ENCODE data around the gene DPP3. TPM values are rescaled to one million over a fixed set of nuclear protein-coding genes. Genes with fewer than 3 reads are reported as not detected.

DPP3 gene
- polyA plus RNA-seq, 1 of the 3 experiments (the other 2 are of a cell fraction), result 70.6 TPM

DNA sequence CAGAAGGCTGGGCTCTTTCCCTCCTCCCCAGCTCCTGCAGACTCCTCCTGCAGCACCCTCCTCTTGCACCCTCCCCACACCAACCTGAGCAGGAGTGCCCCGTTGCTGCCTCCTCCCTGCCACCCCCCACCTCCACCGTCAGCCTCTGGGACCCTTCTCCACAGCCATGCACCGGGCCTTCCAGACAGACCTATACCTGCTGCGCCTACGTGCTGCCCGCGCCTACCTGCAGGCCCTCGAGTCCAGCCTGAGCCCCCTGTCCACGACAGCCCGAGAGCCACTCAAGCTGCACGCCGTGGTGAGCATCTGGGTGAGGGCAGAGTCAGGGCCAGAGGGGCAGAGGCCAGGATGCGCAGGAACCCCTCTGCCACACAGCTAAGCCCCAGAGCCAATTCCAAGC is 49.4 kb downstream of the DPP3 start:
- 82% methylated on average over 9 of the region's 13 CpGs for WGBS (ENCODE audit: low lambda C conversion rate)
- Histone ChIP-seq H3K79me2 (ENCODE audit: insufficient read depth) (no peaks in the 10 kb centered on the region), H3K4me1 (ENCODE audit: control insufficient read depth in 1 of 2, insufficient read depth in 2 of 2, low read depth in 1 of 2, low read length in 1 of 2) (no peaks in the 10 kb centered on the region), H3K36me3 (replicated peaks in 1 of 2; ENCODE audit: control insufficient read depth in 1 of 2, insufficient read depth in 2 of 2, low read length in 1 of 2) (no peaks in the 10 kb centered on the region), H3F3A (replicated peaks; ENCODE audit: insufficient read depth) (peaks cover 4% of the 10 kb centered on the region), H3K27ac (ENCODE audit: low read depth in 2 of 2, low read length in 1 of 2) (no peak overlapping the region), H3K27me3 (ENCODE audit: insufficient read depth) (no peaks in the 10 kb centered on the region), H4K20me1 (ENCODE audit: insufficient read depth) (no peaks in the 10 kb centered on the region), H3K9ac (no peak overlapping the region), H3K9me2 (no peaks in the 10 kb centered on the region), H3K4me3 (ENCODE audit: low read depth in 2 of 2, low read length in 1 of 2) (no peak overlapping the region), H3K4me2 (no peak overlapping the region), H2AFZ (ENCODE audit: low read depth) (no peak overlapping the region), H3K9me3 (no peaks in the 10 kb centered on the region)
- POLR2A ChIA-PET, result interaction anchor here (0.7 to 1.6 kb wide), 2 partner anchors 10 to 32 kb away, joined by 3 read pairs; no protein-coding TSS in a partner anchor
- TF ChIP-seq TEAD4 (IDR thresholded peaks at IDR 0.05; ENCODE audit: borderline replicate concordance, insufficient read depth), result no peak
- no peak for TF ChIP-seq ELF1 (IDR thresholded peaks at IDR 0.05)
- TF ChIP-seq SMC3 (IDR thresholded peaks at IDR 0.05; ENCODE audit: low read depth, low read length), result no peak
- no peak for TF ChIP-seq EP300 (IDR thresholded peaks at IDR 0.05; ENCODE audit: borderline replicate concordance in 1 of 2, low read depth in 1 of 2, low read length in 1 of 2)
- TF ChIP-seq YY1 (IDR thresholded peaks at IDR 0.05; ENCODE audit: low read depth), result no peak
- TF ChIP-seq FOSL2 (IDR thresholded peaks at IDR 0.05; ENCODE audit: borderline replicate concordance, low read depth), result no peak
- TF ChIP-seq GATA2 (CRISPR knock-in tag; IDR thresholded peaks at IDR 0.05), result no peak
- no peak for TF ChIP-seq JUND (IDR thresholded peaks at IDR 0.05)
- no peak for TF ChIP-seq NFIC (IDR thresholded peaks at IDR 0.05; ENCODE audit: borderline replicate concordance)
- no peak for TF ChIP-seq POLR2AphosphoS5 (IDR thresholded peaks at IDR 0.05; ENCODE audit: low read depth, low read length)
- no peak for TF ChIP-seq FOXM1 (IDR thresholded peaks at IDR 0.05; ENCODE audit: low read depth)
- TF ChIP-seq, protein P1, sequence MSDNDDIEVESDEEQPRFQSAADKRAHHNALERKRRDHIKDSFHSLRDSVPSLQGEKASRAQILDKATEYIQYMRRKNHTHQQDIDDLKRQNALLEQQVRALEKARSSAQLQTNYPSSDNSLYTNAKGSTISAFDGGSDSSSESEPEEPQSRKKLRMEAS (IDR thresholded peaks at IDR 0.05; ENCODE audit: low read depth), result no peak
- CTCF ChIA-PET, result interaction anchor here (0.6 kb wide), 1 partner anchor 1111 kb away, joined by 3 read pairs; no protein-coding TSS in a partner anchor
- DNase-seq, result no peak

DNA sequence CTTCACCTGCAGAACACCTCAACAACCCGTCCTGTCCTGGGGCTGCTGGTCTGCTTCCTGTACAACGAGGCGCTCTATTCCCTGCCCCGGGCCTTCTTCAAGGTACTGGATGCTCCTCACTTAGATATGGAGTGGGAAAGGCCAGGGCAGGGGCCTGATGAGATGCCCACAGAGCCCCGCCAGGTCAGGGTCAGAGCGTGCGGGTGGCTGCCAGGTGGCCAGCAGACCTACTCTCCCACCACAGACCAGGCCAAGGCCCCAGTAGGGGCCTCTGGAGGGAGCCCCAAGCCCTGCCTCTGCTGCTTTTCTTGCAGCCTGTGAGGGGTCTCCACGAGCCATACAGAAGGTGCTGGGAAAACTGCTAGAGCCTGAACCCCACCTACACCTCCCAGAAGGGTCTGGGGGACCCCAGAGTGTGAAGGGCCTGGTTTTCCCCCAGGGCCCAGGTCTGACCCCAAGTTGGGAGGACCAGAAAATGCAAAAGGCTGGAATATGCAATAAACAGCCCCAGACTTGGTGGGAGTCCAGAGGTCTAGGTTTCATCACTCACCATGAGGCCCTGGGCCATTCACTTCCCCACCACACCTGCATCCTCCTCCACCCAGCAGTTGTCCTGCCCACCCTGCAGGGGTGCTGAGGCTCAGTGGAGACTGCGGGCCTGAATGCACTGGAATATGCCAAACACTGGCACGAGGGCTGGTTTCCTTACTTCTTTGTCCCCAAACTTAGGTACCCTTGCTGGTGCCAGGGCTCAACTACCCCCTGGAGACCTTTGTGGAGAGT is 50.9 kb downstream of the DPP3 start:
- POLR2A ChIA-PET, result no interaction called here
- Histone ChIP-seq H3K4me3 (ENCODE audit: low read depth in 2 of 2, low read length in 1 of 2) (no peak overlapping the region), H3K79me2 (ENCODE audit: insufficient read depth) (no peaks in the 10 kb centered on the region), H3K27me3 (ENCODE audit: insufficient read depth) (no peaks in the 10 kb centered on the region), H3K27ac (ENCODE audit: low read depth in 2 of 2, low read length in 1 of 2) (no peak overlapping the region), H3K9ac (no peak overlapping the region), H3K9me2 (no peaks in the 10 kb centered on the region), H3F3A (replicated peaks; ENCODE audit: insufficient read depth) (no peaks in the 10 kb centered on the region), H3K4me1 (ENCODE audit: control insufficient read depth in 1 of 2, insufficient read depth in 2 of 2, low read depth in 1 of 2, low read length in 1 of 2) (no peaks in the 10 kb centered on the region), H3K36me3 (replicated peaks in 1 of 2; ENCODE audit: control insufficient read depth in 1 of 2, insufficient read depth in 2 of 2, low read length in 1 of 2) (no peaks in the 10 kb centered on the region), H4K20me1 (ENCODE audit: insufficient read depth) (no peaks in the 10 kb centered on the region), H3K9me3 (no peaks in the 10 kb centered on the region), H2AFZ (ENCODE audit: low read depth) (no peak overlapping the region), H3K4me2 (no peak overlapping the region)
- WGBS (ENCODE audit: low lambda C conversion rate), result 85% methylated on average over 6 of the region's 10 CpGs
- TF ChIP-seq CHD2 (IDR thresholded peaks at IDR 0.05; ENCODE audit: low read length, partially characterized antibody), result no peak
- no peak for TF ChIP-seq RFX5 (IDR thresholded peaks at IDR 0.05; ENCODE audit: low read length)
- no peak for TF ChIP-seq RAD21 (IDR thresholded peaks at IDR 0.05; ENCODE audit: low read length)
- CTCF ChIA-PET, result no interaction called here
- no peak for DNase-seq
